HEK293T (cell line): ENCODE data around the gene OS9.

ENCODE experiments used
- FOXA1 ChIP-seq: fragments of 450-650 bp; IDR thresholded peaks from 2 replicates; pipeline ENCODE4 v1.6.1; 2016; ENCODE audit warnings: mild to moderate bottlenecking
- FOXK2 ChIP-seq: fragments of 450-650 bp; IDR thresholded peaks from 2 replicates; pipeline ENCODE4 v1.6.1; 2016; ENCODE audit warnings: mild to moderate bottlenecking
- NFRKB ChIP-seq: fragments of 450-650 bp; IDR thresholded peaks from 2 replicates; pipeline ENCODE4 v1.6.1; 2016; ENCODE audit warnings: mild to moderate bottlenecking, moderate library complexity
- SP1 ChIP-seq: fragments of 450-650 bp; IDR thresholded peaks from 2 replicates; pipeline ENCODE4 v1.6.1; 2017
- SUZ12 ChIP-seq: fragments of 450-650 bp; IDR thresholded peaks from 2 replicates; pipeline ENCODE4 v1.6.1; 2016; ENCODE audit warnings: mild to moderate bottlenecking

DNA sequence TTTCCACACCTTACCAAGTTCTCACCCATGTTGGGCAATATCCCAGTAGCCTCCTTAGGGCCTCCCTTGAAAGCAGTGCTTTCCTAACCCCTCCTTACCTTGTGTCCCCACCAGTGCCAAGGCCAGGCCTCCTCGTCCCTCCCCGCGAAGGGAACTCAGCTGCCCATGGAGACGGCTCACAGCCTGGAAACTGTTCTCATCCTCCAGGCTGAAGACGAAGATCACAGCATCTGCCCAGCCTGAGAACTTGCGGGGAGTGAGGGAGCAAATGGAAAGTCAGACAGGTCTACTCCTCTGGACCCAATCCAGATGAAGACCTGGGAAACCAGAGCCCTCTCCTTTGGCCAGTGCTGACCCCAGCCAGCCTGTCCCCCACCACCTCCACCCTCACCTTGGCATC is 40.0 kb downstream of the OS9 start:
- no peak for TF ChIP-seq SP1
- TF ChIP-seq SUZ12: no peak
- no peak for TF ChIP-seq NFRKB
- TF ChIP-seq FOXA1: no peak
- no peak for TF ChIP-seq FOXK2
